ENCODE data around the gene IFRD2. TPM values are rescaled to one million over a fixed set of nuclear protein-coding genes. Genes with fewer than 3 reads are reported as not detected.
"Not testable (repeated sequence)": the region's sequence is repeated elsewhere in the genome, so short reads cannot be mapped to it uniquely, and the experiment has no call there.

IFRD2 gene
- polyA plus RNA-seq, 1 donor = 54.2 TPM

- DNase-seq = no peak
These were observed 7.9 kb upstream of the IFRD2 start for GRCh38 chr3:50299929-50300680.

GRCh38 chr3:50299638-50299928, 7.4 kb upstream of the IFRD2 start:
- no peak for DNase-seq

GRCh38 chr3:50298836-50299637, 6.8 kb upstream of the IFRD2 start, which contains the start of the genes HYAL3 and NAA80:
HYAL3 (minus strand) TSS chr3:50299405; CDS start chr3:50295602, 3,803 bp downstream.
NAA80 (minus strand) TSS chr3:50299405; CDS start chr3:50297463, 1,942 bp downstream.
- DNase-seq = peak; percentile 99

DNA sequence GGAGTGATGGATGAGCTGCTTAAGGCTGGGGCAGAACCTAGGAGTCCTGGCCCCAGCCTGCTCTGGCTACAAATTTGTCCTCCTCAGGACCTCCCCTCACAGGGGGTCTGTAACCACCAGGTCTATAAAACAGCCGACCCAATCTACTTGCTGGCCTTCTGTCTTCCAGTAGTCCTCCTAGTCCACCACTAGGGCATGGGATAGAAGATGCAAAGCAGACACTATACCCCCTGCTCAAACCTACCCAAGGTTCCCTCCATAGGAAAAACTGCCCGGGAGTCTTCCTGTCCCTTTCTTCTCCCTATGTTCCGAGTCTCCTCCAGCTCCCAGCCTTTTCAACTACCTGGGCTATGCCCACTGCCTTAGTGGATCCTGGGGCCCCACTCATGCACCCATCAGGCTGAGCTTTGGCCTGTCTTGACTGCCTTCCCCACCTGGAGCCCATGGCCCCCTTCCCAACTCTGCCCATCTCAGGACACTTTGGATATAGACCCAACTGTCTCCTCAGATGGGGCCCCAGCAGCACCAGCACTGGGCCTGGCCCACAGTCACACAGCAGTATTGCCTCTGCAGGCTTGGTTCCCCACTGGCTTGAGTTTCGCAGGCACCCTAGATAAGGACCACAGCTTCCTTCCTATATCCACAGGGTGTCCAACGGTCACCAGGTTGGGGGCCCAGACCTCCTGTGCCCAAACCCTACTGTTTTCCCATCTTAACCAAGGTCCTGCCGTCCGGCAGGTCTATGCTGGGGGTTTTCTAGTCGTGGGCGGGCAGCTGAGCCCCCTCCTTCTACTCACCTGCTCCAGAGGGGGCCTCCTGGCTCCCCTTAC, 5.9 kb upstream of the IFRD2 start:
- DNase-seq = no peak

DNA sequence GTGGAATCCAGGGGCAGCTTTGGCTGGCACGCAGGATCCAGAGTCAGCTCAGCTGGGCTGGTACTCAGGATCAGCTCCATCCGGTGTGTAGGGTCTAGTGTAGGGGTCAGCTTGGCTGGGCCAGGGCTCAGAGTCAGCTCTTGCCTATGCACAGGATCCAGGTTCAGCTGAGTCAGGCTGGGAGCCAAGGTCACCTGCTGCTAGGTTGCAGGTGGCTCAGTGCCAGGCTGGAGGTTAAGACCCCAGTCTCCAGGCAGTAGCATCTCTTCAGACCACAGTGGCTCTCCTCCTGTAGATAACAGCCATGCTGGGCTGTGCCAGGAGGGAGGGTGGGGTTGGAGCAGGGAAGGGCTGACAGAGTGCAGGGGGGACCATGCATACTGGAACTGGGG, 5.2 kb upstream of the IFRD2 start:
- DNase-seq = no peak

- no peak for DNase-seq
These were observed 4.6 kb upstream of the IFRD2 start for GRCh38 chr3:50296721-50297383.

DNA sequence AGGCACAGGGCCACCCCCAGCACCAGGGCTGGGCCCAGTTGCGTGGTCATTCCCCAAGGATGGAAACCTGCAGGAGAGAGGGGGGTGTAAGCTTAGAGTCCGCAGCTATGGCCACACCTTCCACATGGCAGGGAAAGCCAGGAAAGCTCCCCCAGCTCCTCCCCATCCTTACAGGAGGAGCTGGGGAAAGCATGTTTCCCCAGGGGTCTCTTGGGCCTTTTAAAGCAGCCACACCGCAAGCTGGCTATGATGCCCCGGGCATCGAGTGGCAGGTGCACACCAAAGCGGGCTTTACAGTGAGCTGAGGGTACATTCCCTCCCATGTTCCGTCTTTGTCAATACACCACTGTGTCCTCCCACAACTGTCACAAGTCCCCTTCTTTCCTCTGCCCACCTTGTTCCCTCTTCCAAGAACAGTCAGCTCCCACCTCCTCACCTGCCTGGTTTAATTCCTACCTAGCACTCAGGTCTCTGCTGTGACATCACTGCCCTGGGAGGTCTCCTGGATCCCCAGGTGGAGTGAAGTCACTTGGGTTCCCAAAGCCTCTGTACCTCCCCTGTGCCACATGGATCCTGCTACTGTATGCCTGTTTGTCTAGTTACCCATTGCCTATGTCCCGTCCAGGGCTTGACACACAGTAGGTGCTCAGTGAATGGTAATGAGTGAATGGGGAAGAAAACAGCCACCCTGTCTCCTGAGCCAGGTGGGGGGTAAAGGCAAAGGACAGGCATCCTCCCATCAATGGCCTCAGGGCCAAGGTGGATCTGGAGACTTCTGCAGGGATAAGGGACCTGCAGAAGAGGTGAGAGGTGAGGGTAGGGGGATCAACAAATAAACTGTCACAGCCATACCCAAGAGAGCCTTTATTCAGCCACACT, 3.6 kb upstream of the IFRD2 start:
- DNase-seq = no peak

DNA sequence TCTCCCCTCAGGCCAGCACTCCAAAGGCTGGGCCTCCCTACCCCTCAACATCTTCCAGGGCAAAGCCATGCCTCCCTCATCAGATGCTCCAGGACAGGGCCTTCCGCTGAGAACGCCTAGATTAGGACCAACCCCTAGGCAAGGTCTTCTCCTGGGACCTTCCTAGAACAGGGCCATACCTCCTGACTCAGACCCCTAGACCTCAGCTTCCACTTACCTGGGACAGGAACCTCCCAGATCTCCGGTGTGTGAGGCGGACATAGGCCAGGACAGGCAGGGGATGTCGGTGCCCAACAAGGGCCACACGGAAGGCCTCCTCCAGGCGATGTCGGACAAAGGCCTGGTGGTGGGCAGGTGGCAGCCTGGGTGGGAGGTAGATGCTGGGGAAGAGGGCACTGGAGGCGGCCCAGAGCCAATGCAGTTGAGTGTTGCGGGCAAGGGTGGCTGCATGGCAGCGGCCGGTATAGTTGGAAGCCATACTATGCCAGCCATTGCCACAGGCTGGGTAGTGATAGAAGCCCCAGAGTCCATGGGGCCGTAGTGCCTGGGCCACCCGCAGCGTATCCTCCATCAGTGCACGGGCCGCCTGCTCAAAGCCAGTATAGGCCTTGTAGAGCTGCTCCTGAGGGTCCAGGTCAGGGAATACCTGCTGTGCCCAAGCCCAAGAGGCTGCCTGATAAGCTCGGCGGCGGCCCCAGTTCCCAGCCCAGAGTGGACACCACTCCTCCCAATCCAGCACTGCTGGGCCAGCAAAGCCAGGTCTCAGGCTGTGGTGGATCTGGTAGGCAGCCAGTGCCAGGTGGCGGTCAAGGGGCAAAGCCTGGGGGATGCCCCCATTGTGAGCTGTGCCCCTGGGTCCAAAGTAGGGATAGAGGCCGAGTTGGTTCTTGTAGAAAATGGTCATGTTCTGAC, 2.5 kb upstream of the IFRD2 start:
- no peak for DNase-seq

DNA sequence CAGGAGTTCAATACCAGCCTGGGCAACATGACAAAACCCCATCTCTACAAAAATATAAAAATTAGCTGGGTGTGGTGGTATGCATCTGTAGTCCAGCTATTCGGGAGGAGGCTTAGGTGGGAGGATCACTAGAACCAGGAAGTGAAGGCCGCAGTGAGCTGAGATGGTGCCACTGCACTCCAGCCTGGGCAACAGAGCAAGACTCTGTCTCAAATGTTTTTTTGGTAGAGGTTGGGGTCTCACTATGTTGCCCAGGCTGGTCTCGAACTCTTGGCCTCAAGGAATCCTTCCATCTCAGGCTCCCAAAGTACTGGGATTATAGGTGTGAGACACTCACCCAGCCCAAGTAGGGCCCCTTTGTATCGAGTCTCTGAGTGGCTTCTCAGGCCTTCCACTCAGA, 1.9 kb upstream of the IFRD2 start:
- DNase-seq = no peak

DNA sequence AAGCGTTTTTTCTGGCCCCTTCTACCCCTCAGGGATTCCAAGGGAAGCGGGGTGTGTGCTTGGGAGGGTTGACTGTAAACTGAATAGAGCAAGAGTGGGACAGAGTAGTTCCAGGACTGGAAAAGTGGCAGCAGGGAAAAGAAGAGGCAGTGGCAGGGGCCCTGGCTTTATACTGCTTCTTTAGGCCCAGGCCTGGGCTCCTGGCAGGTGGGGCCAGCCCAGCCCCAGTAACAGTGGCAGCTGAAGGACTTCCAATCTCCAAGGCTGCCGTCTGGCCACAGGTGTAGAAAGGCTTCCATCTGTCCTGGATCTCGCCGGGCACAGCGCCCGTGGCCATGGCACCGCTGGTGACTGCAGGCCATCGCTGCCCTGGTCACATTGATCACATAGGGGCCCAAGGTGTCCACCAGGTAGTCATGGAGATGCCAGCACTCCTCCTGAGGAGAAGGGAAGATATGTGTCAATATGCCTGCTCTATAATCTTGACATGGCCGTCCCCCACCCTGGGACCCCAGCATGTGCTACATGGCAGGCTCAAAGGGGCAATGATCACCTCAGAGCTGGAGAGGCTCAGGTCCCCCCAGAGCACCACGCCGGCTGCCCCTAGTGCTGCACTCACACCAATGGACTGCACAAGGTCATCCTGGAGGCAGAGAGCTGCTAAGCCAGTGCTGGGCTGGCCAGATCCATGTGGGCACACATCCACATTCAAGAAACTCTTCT, 1.0 kb upstream of the IFRD2 start:
- DNase-seq = no peak

GRCh38 chr3:50290161-50290641, 2.0 kb downstream of the IFRD2 start:
- no peak for DNase-seq

DNA sequence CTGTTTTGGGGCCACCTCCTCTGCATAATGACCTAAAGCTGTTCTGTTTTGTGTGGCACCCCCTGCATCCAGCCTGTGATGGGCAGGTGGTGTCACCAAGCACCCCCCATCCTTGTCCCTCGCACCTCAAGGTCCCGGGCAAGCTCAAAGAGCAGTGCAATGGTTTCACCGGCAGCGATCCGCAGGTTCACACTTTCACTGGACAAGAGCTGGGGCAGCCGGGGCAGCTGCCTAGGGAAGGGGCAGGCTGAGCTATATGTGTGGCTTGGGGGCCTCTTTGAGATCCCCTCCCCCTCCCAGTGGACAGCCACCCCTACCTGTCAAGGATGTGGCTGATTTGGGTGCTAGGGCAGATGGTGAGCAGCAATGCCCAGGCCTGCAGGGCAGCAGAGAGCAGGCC, 3.1 kb downstream of the IFRD2 start:
- DNase-seq = no peak

- DNase-seq = no peak
These were observed 3.7 kb downstream of the IFRD2 start for GRCh38 chr3:50288387-50289007.

- no peak for DNase-seq
These were observed 5.0 kb downstream of the IFRD2 start for GRCh38 chr3:50287262-50287661.

- DNase-seq = no peak
These were observed 5.7 kb downstream of the IFRD2 start for GRCh38 chr3:50286322-50287227.

DNA sequence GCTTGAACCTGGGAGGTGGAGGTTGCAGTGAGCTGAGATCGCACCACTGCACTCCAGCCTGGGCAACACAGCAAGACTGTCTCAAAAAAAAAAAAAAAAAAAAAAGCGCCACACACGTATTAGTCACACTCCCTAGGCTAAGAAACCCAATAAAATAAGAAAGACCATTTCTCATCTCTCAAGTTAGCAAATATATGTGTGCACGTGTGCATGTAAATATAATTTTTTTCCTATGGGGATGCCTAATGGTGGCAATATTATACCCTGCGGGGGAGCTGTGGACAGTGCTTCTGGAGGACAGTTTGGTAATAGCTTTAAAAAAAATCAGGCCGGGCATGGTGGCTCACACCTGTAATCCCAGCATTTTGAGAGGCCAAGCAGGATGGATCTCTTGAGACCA, 8.1 kb downstream of the IFRD2 start:
- DNase-seq = not testable (repeated sequence)

GRCh38 chr3:50279255-50280016, 12.8 kb downstream of the IFRD2 start:
- DNase-seq = no peak
